ENCODE measurements around the gene ZNF474. TPM values are rescaled to one million over a fixed set of nuclear protein-coding genes. Genes with fewer than 3 reads are reported as not detected.

The ZNF474 gene
- total and polyA plus RNA-seq, 8 donors = 0.53 to 4.0 (median 2.2) TPM; not detected in 1

DNA sequence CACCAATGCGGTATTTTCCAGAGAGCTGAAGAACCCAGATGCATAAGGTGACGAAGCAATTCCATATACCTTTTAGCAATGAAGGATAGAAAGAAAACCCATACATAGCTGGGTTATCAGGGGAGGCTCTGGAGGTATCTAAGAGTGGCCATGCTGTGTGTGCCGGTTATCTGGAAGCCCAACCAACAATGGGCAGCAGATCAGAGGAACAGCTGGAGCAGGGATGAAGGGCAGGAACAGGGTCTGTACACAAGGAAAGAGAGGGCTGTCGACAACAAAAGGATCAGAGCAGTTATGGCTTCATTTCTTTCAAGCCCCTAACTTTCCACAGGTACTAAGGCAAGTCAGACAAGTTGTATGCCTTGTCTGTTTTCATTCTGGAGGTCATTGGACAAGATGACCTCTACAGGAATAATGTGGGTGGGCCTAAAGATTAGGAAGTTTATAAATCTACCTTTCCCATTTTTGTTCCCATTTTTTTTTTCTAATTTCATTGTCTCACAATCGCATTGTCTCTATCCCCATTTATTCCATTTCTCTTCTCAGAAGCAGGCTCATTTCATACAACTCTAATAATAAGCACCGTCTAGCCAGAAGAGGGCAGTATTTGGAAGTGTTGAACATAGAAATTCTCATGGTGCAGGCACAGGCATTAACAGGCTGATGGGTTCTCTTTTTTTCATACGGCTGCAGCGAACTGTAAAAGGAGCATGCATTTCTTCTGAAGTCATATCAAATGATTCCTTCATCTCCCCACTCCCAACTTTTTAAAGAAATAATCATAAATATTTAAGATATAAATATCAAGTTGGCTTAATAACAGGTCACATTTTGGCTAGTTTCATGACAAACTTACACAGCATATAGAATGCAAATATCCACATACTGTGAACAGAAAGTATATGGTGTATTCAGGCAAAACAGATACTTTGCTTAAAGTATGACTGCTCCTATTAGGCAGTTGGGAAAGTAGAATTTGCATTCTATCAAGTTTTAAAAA lies 63.5 kb downstream of the ZNF474 start:
- peak; percentile 89 for ATAC-seq
- TF ChIP-seq, protein P1, sequence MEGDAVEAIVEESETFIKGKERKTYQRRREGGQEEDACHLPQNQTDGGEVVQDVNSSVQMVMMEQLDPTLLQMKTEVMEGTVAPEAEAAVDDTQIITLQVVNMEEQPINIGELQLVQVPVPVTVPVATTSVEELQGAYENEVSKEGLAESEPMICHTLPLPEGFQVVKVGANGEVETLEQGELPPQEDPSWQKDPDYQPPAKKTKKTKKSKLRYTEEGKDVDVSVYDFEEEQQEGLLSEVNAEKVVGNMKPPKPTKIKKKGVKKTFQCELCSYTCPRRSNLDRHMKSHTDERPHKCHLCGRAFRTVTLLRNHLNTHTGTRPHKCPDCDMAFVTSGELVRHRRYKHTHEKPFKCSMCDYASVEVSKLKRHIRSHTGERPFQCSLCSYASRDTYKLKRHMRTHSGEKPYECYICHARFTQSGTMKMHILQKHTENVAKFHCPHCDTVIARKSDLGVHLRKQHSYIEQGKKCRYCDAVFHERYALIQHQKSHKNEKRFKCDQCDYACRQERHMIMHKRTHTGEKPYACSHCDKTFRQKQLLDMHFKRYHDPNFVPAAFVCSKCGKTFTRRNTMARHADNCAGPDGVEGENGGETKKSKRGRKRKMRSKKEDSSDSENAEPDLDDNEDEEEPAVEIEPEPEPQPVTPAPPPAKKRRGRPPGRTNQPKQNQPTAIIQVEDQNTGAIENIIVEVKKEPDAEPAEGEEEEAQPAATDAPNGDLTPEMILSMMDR (IDR thresholded peaks at IDR 0.05) = peak; percentile 50 to 55

DNA sequence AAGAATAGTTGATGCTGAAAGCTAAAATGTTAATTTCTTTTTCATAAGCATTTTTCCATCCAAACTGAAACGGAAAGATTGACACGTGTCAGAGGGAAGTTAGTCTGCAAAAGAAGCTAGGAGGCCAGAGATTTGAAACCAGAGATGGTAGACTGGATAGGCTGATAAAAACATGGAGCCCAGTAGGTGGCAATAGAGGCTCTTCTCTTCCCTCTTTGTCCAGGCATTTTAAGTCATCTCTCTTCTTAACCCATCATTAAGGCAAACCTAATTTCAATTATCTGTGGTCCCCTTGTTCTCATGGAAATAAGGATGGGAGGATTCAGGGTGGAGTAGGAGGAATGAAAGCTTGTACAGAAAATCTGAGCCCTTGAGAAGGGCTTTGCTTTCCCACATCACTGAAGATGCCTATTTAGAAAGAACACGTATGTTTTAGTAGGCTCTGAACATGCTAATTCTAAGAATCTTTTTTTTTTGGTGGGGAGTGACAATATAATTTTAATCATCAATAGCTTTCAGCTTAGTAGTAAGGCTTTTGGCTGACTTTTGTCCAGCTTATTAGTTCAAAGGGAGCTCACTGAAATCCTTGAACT lies 66.6 kb downstream of the ZNF474 start:
- H3K27ac ChIP-seq = no peak overlapping the region
- no peaks in the 10 kb centered on the region for H3K27me3 ChIP-seq
- H3K4me3 ChIP-seq = no peak overlapping the region
- no peaks in the 10 kb centered on the region for H3K4me1 ChIP-seq
- intact Hi-C loops (cut with DNase I) = loop anchor here in 1 of 2 donors (5.0 kb wide), 1 partner anchor 216 kb away; no protein-coding TSS in a partner anchor
- no peaks in the 10 kb centered on the region for H3K36me3 ChIP-seq
- no peaks in the 10 kb centered on the region for H3K9me3 ChIP-seq
- TF ChIP-seq, protein P1 (IDR thresholded peaks at IDR 0.05) = peak; percentile 46 to 49
- DNase-seq (peak in 2 of 4 donors; percentile 52 to 71), ATAC-seq (peak; percentile 86)

More for the DNA sequence above, 63.5 kb downstream of the ZNF474 start:
- Histone ChIP-seq H3K27ac (no peak overlapping the region), H3K9me3 (no peaks in the 10 kb centered on the region), H3K4me3 (no peak overlapping the region), H3K36me3 (no peaks in the 10 kb centered on the region), H3K4me1 (no peaks in the 10 kb centered on the region), H3K27me3 (no peaks in the 10 kb centered on the region)
- DNase-seq = peak in 2 of 4 donors; percentile 70 to 83
- intact Hi-C loops (cut with DNase I) = no loop called here

DNA sequence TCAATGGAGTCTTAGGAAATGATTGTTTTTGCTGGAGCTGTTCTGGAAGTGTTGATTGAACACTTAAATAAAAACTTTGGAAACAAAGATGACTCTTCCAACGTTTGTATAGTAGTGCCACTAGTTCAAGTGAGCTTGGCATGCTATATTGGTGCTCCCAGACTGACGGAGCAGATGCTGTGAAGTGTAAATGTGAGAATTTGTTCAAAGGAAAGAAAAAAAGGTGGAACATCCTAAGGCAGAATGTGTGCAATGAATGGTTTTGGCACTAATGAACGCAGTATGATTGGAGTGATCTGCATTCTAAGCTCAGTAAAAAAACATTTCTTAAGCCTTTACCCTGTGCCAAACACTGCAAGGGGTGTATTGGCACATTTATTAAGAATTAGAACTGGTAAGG lies 69.8 kb downstream of the ZNF474 start:
- H3K4me3 ChIP-seq = no peak overlapping the region
- no peaks in the 10 kb centered on the region for H3K27me3 ChIP-seq
- no peak for ATAC-seq
- no peaks in the 10 kb centered on the region for H3K4me1 ChIP-seq
- TF ChIP-seq, protein P1 (IDR thresholded peaks at IDR 0.05) = no peak
- no peak overlapping the region for H3K27ac ChIP-seq
- H3K9me3 ChIP-seq = no peaks in the 10 kb centered on the region
- intact Hi-C loops (cut with DNase I) = loop anchor here in 1 of 2 donors (5.0 kb wide), 1 partner anchor 213 kb away; no protein-coding TSS in a partner anchor
- DNase-seq = no peak
- no peaks in the 10 kb centered on the region for H3K36me3 ChIP-seq

DNA sequence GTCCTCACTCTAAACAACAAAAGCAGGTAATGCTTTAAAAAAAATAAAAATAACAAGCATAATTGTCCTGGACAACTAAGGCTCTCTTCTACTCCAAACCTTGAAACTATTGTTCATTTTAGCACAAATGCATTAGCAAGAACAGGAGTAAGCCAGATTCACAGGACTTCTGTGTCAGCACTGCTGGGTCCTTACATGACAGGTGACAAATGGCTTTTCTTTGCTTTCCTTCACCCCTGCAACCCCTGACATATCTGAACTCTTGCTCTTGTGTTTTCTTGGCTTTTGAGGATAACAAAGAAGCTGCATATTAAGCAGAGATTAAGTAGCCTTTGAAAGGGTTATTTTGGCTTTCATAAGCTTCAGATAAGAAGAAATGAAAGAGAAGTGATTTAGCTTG lies 71.1 kb downstream of the ZNF474 start:
- intact Hi-C loops (cut with DNase I) = no loop called here

More for the DNA sequence above, 71.1 kb downstream of the ZNF474 start:
- Histone ChIP-seq H3K9me3 (no peaks in the 10 kb centered on the region), H3K27me3 (no peaks in the 10 kb centered on the region), H3K4me3 (no peak overlapping the region), H3K4me1 (no peaks in the 10 kb centered on the region), H3K27ac (no peak overlapping the region), H3K36me3 (no peaks in the 10 kb centered on the region)
- ATAC-seq (no peak), DNase-seq (no peak)
- TF ChIP-seq, protein P1 (IDR thresholded peaks at IDR 0.05) = no peak
